Measurements from ENCODE around the gene PHKG2. TPM values are rescaled to one million over a fixed set of nuclear protein-coding genes. Genes with fewer than 3 reads are reported as not detected.
"Not testable (repeated sequence)": the region's sequence is repeated elsewhere in the genome, so short reads cannot be mapped to it uniquely, and the experiment has no call there.

The PHKG2 gene
- total RNA-seq, 1 experiment from 2014 or later: 30.9 TPM

GRCh38 chr16:30699615-30700099 is 48.6 kb upstream of the PHKG2 start:
- H4K20me1 ChIP-seq (ENCODE audit: low read length): 0 out of 2 replicates have a peak, but pooled peaks cover 7% of the 10 kb centered on the region
- no peak overlapping the region for H2AFZ ChIP-seq (ENCODE audit: low read length)
- peak overlapping the region; percentile 82 for H3K4me3 ChIP-seq (ENCODE audit: low read length)
- H3K9ac ChIP-seq (ENCODE audit: low read length): peak overlapping the region; percentile 100
- no peaks in the 10 kb centered on the region for H3K9me2 ChIP-seq (replicated peaks; ENCODE audit: low read length)
- peaks cover 18% of the 10 kb centered on the region for H3K4me1 ChIP-seq (ENCODE audit: insufficient read depth, low read length)
- H3F3A ChIP-seq (ENCODE audit: low read length, unreplicated experiment): no peaks in the 10 kb centered on the region
- ChIA-PET POLR2A (ENCODE audit: unreplicated experiment) (no interaction called here), CTCF (no interaction called here)
- DNase-seq: no peak
- H3K79me2 ChIP-seq (ENCODE audit: low read length): peaks cover 37% of the 10 kb centered on the region
- peak overlapping the region; percentile 97 for H3K4me2 ChIP-seq (ENCODE audit: low read length)
- H3K36me3 ChIP-seq (ENCODE audit: low read depth, low read length): peaks cover 21% of the 10 kb centered on the region
- H3K9me3 ChIP-seq (ENCODE audit: low read length): no peaks in the 10 kb centered on the region
- no peak for ATAC-seq
- intact Hi-C loops (cut with micrococcal nuclease): no loop called here
- H3K27ac ChIP-seq (ENCODE audit: low read length): peak overlapping the region; percentile 99
- no peak for TF ChIP-seq CTCF (conservative IDR thresholded peaks at IDR 0.05; ENCODE audit: low read depth, low read length)
- TF ChIP-seq EZH2phosphoT487 (IDR thresholded peaks at IDR 0.05; ENCODE audit: borderline replicate concordance, low read length): no peak
- no peak for TF ChIP-seq EZH2 (IDR thresholded peaks at IDR 0.05; ENCODE audit: low read length, unreplicated experiment)
- BruUV-seq (replicated peaks): no TSS peak
- H3K27me3 ChIP-seq (ENCODE audit: low read length): no peaks in the 10 kb centered on the region

GRCh38 chr16:30700491-30700890 is 47.7 kb upstream of the PHKG2 start:
- H3K4me1 ChIP-seq (ENCODE audit: insufficient read depth, low read length): peaks cover 18% of the 10 kb centered on the region
- no peak for TF ChIP-seq CTCF (conservative IDR thresholded peaks at IDR 0.05; ENCODE audit: low read depth, low read length)
- TF ChIP-seq EZH2 (IDR thresholded peaks at IDR 0.05; ENCODE audit: low read length, unreplicated experiment): no peak
- TF ChIP-seq EZH2phosphoT487 (IDR thresholded peaks at IDR 0.05; ENCODE audit: borderline replicate concordance, low read length): no peak
- H3K27ac ChIP-seq (ENCODE audit: low read length): no peak overlapping the region
- H3K79me2 ChIP-seq (ENCODE audit: low read length): peaks cover 37% of the 10 kb centered on the region
- intact Hi-C loops (cut with micrococcal nuclease): no loop called here
- peak overlapping the region; percentile 82 for H3K4me3 ChIP-seq (ENCODE audit: low read length)
- H4K20me1 ChIP-seq (ENCODE audit: low read length): 0 out of 2 replicates have a peak, but pooled peaks cover 7% of the 10 kb centered on the region
- DNase-seq: no peak
- BruUV-seq (replicated peaks): no TSS peak
- H3K9ac ChIP-seq (ENCODE audit: low read length): peak overlapping the region; percentile 100
- H2AFZ ChIP-seq (ENCODE audit: low read length): no peak overlapping the region
- no peaks in the 10 kb centered on the region for H3K9me3 ChIP-seq (ENCODE audit: low read length)
- no peaks in the 10 kb centered on the region for H3K9me2 ChIP-seq (replicated peaks; ENCODE audit: low read length)
- no peak for ATAC-seq
- ChIA-PET POLR2A (ENCODE audit: unreplicated experiment) (no interaction called here), CTCF (no interaction called here)
- peaks cover 21% of the 10 kb centered on the region for H3K36me3 ChIP-seq (ENCODE audit: low read depth, low read length)
- no peaks in the 10 kb centered on the region for H3F3A ChIP-seq (ENCODE audit: low read length, unreplicated experiment)
- H3K27me3 ChIP-seq (ENCODE audit: low read length): no peaks in the 10 kb centered on the region
- H3K4me2 ChIP-seq (ENCODE audit: low read length): peak overlapping the region; percentile 97

GRCh38 chr16:30700971-30701370 is 47.3 kb upstream of the PHKG2 start:
- Histone ChIP-seq H3K27me3 (ENCODE audit: low read length) (no peaks in the 10 kb centered on the region), H3K4me1 (ENCODE audit: insufficient read depth, low read length) (peaks cover 18% of the 10 kb centered on the region), H3K36me3 (ENCODE audit: low read depth, low read length) (peaks cover 22% of the 10 kb centered on the region), H3F3A (ENCODE audit: low read length, unreplicated experiment) (no peaks in the 10 kb centered on the region), H3K9ac (ENCODE audit: low read length) (no peak overlapping the region), H3K4me2 (ENCODE audit: low read length) (peak overlapping the region; percentile 97), H3K9me2 (replicated peaks; ENCODE audit: low read length) (no peaks in the 10 kb centered on the region), H3K4me3 (ENCODE audit: low read length) (peak overlapping the region; percentile 82; the same call in 1 of the 2 replicates), H3K27ac (ENCODE audit: low read length) (no peak overlapping the region), H4K20me1 (ENCODE audit: low read length) (0 out of 2 replicates have a peak, but pooled peaks cover 7% of the 10 kb centered on the region), H3K9me3 (ENCODE audit: low read length) (no peaks in the 10 kb centered on the region), H2AFZ (ENCODE audit: low read length) (no peak overlapping the region), H3K79me2 (ENCODE audit: low read length) (peaks cover 37% of the 10 kb centered on the region)
- CTCF ChIA-PET: no interaction called here
- TF ChIP-seq EZH2phosphoT487 (IDR thresholded peaks at IDR 0.05; ENCODE audit: borderline replicate concordance, low read length) (no peak), EZH2 (IDR thresholded peaks at IDR 0.05; ENCODE audit: low read length, unreplicated experiment) (no peak)
- ATAC-seq (no peak), DNase-seq (no peak)
- intact Hi-C loops (cut with micrococcal nuclease): no loop called here
- POLR2A ChIA-PET (ENCODE audit: unreplicated experiment): no interaction called here
- BruUV-seq (replicated peaks): no TSS peak

- POLR2A ChIA-PET (ENCODE audit: unreplicated experiment): not testable (repeated sequence)
These were observed 45.2 kb upstream of the PHKG2 start for GRCh38 chr16:30703071-30703470.

More at GRCh38 chr16:30703071-30703470, 45.2 kb upstream of the PHKG2 start:
- H4K20me1 ChIP-seq (ENCODE audit: low read length); ATAC-seq; H3F3A ChIP-seq (ENCODE audit: low read length, unreplicated experiment); DNase-seq; H3K27me3 ChIP-seq (ENCODE audit: low read length); H3K9me3 ChIP-seq (ENCODE audit: low read length); H3K9ac ChIP-seq (ENCODE audit: low read length); H3K9me2 ChIP-seq (replicated peaks; ENCODE audit: low read length); BruUV-seq (replicated peaks); H3K27ac ChIP-seq (ENCODE audit: low read length); H3K4me3 ChIP-seq (ENCODE audit: low read length); intact Hi-C loops (cut with micrococcal nuclease); H3K4me2 ChIP-seq (ENCODE audit: low read length); CTCF ChIA-PET; H2AFZ ChIP-seq (ENCODE audit: low read length): not testable (repeated sequence)
- Histone ChIP-seq H3K79me2 (ENCODE audit: low read length) (peaks cover 37% of the 10 kb centered on the region), H3K36me3 (ENCODE audit: low read depth, low read length) (peaks cover 43% of the 10 kb centered on the region), H3K4me1 (ENCODE audit: insufficient read depth, low read length) (peaks cover 13% of the 10 kb centered on the region)
